NCI-H1417 (cell line): ENCODE data around the gene IGSF6.
A peak's percentile ranks its signal among the peaks of the same experiment; 100 is the strongest.
"Not testable (repeated sequence)": the region's sequence is repeated elsewhere in the genome, so short reads cannot be mapped to it uniquely, and the experiment has no call there.

Experiments used
- DNase-seq, 3 experiments: peaks; one replicate each; lab custom pipeline; 2025; lab: John Stamatoyannopoulos, UW

The IGSF6 gene, protein sequence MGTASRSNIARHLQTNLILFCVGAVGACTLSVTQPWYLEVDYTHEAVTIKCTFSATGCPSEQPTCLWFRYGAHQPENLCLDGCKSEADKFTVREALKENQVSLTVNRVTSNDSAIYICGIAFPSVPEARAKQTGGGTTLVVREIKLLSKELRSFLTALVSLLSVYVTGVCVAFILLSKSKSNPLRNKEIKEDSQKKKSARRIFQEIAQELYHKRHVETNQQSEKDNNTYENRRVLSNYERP

DNA sequence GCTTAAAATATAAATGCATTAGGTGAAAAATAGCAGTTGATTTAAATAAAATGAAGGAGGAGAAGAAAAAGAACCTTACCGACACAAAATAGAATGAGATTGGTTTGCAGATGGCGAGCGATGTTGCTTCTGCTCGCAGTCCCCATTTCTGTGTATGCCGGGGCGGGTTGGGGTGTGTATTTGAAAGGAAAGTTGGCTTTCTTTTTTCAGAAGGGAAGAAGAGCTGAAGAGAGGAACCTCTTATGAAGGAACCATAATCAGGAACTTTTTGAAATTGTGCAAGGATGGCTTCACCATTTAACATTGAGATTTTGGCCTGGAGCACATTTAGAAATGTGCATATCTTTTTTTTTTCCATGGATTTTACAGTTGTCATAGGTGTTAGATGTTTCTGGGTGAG, at the start of gene IGSF6:
IGSF6 (minus strand) TSS at position 156 of the 400 bp plus-strand sequence; CDS start at position 146, 10 bp downstream.
- DNase-seq, result no peak

DNA sequence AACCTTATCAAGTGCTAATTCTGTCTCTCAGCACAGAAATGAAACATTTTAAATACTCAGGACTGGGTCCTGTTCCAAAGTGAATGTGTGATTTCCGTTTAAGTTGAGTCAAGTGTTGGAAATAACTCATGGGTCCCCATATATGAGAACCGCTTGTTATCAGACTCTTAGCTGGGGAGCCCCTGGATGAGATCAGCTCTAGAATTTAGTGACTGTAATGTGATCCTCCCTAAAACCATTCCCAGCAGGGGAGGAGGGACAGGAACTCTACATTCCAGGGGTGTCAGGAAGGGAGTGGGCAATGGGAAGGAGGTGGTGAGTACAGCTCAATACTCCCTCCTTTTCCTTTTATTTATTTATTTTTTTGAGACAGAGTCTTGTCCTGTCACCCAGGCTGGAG, 48.9 kb upstream of the IGSF6 start:
- DNase-seq, result no peak

DNA sequence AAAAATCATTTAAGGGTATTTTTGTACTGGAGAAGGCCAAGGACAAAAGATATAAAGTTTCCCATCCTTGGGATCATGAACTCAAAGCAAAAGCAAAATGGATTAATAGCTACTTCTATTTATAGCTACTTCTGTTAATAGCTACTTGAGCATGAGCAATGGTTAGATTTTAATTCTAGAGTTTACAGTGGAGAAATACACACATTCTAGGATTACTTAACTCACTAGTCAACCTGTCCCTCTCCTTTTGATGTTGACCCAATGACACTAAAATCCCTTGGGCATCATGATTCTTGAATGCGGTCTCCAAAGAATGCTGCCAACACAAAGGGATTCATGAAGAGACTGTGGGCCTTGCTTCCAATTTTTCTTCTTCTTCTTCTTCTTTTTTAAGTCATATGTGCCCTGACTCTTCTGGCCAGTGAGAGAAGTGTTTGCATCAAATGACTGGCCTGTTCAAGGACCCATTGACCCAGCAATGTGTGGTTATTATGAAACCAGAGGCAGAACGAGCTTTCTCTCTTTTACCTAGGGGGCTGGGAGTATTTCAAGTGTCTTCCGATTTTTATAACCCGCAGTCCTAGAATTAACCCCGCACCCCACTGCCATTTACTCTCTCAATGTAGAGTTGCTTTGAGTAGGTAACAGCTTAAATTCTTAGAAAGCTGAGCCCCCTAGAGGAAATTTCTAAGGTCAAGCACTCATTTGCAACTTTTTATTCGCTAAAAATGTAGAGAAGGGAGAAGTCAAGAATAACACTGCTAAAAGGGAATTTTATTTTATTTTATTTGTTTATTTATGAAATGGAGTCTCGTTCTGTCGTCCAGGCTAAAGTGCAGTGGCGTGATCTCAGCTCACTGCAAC, 46.0 kb upstream of the IGSF6 start:
- DNase-seq, result no peak

DNA sequence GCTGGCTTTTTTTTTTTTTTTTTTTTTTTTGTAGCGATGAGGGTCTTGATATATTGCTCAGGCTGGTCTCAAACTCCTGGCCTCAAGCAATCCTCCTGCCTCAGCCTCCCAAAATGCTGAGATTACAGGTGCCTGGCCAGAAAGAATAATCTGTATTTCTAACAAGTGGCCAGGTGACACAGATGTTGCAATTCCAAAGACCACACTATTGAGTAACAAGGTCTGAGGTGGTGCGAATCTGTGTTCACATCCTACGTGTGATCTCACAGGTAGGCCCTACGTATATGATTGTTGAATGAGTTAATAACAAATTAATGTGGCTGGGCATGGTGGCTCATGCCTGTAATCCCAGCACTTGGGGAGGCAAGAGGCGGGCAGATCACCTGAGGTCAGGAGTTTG, 44.6 kb upstream of the IGSF6 start:
- no peak for DNase-seq

DNA sequence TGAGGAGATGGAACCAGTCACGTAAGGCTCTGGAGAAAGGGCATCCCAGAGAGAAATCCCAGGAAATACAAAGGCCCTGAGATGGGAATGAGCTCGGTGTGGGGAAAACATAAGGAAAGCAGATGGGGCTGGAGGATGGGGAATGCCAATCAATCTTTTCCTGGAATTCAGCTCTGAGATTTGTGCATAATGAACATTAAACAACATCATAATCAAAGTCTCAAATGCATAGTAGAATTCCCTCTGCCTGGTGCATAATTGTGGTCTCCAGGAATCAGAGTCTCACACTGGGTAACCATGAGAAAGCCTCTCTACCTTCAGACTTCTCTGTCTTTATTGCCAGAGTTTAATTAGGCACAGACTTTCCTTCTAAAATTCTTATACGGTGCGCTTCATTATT, 42.2 kb upstream of the IGSF6 start:
- DNase-seq, result no peak

DNA sequence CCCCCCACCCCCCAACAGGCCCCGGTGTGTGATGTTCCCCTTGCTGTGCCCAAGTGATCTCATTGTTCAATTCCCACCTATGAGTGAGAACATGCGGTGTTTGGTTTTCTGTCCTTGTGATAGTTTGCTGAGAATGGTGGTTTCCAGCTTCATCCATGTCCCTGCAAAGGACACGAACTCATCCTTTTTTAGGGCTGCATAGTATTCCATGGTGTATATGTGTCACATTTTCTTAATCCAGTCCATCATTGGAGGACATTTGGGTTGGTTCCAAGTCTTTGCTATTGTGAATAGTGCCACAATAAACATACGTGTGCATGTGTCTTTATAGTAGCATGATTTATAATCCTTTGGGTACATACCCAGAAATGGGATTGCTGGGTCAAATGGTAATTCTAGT, 38.6 kb upstream of the IGSF6 start:
- not testable (repeated sequence) for DNase-seq

DNA sequence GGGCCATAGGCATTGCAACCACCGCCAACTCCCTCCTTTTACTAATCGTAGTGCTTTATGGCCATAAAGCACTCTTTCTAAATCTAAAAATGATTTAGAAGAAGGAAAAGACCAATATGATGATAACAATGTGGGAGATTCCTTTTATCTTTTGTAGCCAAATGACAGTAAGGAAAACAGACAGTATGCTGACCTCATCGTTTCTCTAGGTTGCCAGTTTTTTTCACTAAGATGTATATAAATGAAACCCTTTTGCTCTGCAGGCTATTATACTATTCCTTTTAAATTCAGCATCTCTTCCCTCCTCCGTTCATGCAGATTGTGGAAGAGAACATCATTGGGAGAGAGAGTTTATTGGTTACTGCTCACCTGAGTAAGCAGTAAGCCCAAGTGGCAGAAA, 36.7 kb upstream of the IGSF6 start:
- no peak for DNase-seq

DNA sequence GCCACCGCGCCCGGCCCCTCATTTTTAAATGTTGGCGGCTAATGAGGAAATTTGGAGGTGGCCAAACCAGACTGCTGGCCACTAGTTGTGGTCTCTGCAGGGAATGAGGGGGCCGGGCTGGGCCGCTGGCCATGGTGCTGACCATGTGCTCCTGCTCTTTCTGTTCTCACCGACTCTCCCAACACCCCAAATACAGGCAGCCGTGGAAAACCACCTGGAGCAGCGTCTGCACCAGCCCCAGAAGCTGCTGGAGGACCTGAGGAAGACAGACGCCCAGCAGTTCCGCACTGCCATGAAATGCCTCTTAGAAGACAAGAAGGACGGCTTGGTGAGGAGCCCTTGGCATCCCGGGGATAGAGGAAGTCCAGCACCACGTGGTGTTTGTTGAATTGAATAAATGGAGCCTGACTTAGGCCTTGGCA, 32.6 kb upstream of the IGSF6 start:
- DNase-seq, result no peak

DNA sequence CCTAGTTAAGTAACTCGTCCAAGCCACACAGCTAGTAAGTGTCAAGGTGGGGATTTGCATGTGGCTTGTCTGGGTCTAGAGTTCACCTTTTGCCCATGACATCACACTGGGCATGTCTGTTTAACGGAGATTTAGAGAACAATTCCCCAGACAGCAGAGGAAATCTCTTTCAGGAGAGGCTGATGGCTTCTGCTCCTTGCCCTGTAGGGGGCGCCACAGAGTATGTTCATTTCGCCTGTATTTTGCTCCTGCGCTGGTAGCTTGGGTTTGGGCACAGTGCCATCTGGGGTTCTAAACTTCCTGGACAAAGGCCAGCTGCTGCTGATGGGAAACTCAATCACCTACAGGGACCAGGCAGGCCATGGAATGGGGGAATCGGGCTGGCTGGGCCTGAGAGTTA, 31.8 kb upstream of the IGSF6 start:
- peak in 1 of 3 experiments; percentile 17 for DNase-seq

DNA sequence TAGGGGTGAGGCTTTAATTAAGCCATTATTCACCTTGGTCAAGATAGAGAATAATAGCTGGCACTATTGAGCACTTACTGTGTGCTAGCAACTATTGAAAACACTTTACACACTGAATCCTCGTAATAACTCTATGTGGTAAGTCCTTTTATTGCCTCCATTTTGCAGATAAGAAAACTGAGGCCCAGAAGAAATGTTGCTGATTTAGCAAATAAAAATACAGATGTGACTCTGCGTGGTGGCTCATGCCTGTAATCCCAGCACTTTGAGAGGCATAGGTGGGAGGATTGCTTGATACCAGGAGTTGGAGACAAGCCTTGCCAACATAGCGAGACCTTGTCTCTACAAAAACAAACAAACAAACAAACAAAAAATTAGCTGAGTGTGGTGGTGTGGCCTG, 30.8 kb upstream of the IGSF6 start:
- no peak for DNase-seq

DNA sequence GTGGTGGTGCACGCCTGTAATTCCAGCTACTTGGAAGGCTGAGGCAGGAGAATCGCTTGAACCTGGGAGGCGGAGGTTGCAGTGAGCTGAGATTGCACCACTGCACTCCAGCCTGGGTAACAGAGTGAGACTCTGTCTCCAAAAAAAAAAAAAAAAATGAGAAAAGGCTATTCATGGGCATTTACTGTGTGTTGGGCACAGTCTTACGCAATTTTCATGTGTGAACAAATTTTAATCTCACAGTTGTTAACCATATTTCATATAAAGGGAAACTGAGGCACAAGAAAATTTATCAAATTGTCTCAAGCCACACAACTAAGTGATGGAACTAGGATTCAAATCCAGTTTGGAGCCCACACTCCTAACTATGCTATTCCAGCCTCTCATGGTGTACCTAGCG, 28.3 kb upstream of the IGSF6 start:
- not testable (repeated sequence) for DNase-seq

DNA sequence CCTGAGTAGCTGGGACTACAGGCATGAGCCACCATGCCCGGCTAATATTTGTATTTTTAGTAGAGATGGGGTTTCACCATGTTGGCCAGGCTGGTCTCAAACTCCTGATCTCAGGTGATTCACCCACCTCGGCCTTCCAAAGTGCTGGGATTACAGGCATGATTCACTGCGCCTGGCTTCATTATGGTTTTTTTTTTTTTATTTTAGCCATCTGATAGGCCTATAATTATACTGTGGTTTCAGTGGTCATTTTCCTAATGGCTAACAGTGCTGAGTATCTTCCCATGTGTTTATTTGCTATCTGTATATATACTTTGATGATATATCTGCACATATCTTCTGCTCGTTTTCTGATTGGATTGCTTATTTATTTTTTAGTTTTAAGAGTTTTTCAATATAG, 22.0 kb upstream of the IGSF6 start:
- DNase-seq, result not testable (repeated sequence)

DNA sequence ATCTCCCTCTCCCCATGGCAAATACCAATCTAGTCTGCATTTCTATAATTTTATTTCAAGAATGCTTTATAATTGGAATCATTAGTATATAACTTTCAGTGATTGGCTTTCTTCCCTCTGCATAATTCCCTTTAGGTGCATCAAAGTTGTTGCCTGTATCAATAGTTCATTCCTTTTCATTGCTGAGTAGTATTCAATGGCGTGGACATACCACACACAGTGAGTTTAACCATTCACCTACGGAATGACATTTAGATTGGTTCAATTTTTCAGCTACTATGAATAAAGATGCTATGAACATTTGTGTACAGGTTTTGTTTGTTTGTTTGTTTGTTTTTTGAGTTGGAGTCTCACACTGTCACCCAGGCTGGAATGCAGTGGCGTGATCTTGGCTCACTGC, 21.1 kb upstream of the IGSF6 start:
- DNase-seq, result no peak

DNA sequence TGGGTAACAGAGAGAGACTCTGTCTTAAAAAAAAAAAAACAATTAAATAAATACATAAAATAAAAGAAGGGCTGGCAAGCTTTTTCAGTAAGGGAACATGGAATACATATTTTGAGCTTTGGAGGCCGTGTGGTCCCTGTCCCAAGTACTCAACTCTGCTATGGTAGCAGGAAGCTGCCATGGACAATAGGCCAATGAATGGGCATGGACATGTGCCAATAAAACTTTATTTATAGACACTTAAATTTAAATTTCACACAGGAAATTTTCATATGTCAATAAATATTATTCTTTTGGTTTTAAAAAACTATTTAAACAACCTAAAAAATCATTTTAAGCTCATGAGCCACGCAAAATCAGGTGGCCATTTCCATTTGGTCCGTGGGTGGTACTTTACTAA, 15.2 kb upstream of the IGSF6 start:
- no peak for DNase-seq

DNA sequence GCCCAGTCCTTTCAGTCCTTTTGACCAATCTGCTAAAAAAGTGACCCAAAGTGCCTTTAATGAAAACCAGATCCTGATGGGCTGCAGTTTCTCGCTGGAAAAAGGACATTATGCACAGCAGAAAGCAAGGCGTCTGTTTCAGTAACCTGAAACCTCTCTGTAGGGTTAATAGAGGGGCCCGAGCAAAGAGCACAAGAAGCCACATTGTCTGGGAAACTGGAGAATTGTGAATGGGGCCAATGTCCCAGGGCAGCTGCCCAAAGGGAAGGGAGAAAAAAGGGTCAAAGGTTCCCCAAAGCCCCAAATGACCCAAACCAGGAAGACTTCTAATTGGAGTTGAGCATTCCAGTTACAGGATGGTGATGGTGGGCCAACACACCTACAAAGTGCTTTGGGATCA, 14.4 kb upstream of the IGSF6 start:
- no peak for DNase-seq

DNA sequence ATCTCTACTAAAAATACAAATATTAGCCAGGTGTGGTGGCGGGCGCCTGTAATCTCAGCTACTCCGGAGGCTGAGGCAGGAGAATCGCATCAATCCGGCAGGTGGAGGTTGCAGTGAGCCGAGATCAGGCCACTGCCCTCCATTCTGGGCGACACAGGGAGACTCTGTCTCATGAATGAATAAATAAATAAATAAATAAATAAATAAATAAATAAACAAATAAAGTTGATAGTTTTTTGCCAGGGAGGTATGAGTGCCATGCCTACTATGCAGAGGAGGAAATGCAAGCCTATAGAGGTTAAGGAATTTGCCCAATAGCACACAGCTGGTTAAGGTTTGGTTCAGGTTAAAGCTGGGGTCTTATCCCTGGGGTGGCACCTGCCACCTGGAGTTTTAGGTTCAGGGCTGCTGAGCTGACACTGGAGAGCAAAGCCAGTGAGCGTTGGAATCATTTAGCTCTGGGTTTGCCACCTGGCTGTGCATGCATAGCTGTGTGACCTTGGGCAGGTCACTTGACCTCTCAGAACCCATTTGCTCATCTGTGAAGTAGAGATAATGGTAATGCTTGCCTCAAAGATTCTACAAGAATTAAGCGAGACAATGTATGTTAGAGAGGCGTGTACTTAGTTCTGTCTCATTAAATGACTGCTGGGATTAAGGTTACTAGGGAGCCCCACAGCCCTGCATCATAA, 12.5 kb upstream of the IGSF6 start:
- no peak for DNase-seq

DNA sequence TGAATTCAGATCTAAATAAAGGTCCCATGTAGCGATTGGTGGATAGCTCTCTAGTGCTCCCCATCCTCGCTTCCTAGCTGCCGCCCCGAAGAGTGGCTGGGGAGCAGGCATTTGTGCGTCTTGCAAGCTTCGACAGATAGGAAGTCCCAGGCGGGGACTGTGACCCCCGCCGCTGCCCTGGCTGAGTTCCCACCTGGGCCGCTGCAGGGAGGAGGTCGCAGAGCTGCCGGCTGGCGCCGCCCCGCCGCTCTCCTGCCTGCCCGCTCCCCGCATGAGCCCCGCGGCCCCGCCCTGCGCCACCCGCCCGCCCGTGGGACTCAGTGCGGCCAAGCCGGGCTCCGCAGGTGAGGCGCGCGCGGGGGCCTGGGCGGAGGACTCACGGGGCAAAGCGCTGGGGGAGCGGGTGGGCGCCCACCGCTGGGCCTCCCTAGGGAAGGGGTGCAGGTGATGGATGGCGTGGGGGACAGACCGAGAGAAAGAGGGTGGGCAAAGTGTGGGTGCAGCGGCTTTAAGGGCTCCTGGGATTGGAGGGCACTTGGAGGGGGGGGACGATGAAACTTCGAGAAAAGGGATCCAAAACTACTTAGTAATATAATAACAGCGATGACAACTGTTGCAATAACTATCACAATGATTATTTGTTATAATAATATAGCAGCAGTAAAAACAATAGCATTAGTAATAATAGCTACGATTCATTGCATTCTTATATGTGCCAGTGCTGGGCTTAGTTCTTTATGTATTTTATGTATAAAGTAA, 11.7 kb upstream of the IGSF6 start, which contains the start of gene OTOA:
OTOA (plus strand) TSS at position 80 of the 759 bp plus-strand sequence. CDS start 14,547 bp downstream, outside the sequence.
- DNase-seq, result peak in 1 of 3 experiments; percentile 5

DNA sequence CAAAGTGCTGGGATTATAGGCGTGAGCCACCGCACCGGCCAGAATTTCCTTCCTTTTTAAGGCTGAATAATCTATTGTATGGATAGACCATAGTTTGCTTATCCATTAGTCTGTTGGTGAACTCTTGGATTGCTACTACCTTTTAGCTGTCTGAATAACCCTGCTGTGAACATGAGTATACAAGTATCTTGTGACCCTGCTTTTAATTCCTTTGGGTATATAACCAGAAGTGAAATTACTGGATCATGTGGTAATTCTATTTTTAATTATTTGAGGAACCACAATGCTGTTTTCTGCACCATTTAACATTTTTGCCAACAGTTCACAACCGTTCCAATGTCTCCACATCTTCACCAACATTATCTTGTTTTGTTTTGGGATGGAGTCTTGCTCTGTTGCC, 6.7 kb upstream of the IGSF6 start:
- DNase-seq, result no peak

DNA sequence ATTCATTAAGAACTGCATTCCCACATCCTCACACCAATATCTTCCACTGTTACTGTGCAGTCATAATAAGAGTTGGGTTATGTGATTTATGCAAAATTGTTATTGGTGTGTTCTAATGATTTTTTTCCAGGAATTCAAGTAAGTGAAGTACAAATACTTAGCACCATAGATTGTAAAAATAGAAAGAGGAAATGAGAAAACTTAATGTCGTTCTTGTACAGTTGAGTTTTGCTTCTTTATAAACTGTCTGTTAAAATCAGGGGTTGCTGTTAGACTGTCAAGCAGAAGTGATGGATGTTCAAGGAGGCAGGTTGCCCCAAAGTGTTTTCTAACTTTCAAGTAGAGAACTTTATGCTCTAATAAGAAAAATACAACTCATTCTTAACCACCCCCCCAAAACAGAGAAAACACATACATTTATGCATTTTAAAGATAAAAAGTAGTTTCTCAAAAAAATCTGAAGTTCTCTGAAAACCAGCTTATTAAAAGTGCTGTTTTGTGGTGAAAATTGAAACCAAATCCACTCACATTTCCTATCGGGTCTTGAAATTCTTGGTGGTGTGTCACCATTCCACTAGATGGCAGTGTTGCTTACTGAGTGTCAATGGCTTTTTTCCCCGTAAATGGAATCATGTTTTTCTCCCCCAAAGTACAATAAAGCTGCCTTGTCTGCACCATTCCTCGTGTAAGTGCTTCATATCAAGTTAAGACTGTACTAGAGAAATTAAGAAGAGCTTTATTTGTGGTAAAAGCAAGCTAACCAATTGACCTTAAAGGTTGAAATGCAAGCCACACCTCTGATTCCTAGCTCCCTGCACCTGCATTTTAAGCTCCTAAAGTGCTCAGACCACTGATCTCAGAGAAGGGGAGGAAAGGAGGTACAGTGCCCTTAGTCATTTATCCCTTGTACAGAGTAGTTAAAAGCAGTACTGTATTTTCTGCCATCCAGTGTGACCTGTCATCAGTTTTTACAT, 4.7 kb upstream of the IGSF6 start:
- DNase-seq, result peak; percentile 9 to 61 (median 37)

DNA sequence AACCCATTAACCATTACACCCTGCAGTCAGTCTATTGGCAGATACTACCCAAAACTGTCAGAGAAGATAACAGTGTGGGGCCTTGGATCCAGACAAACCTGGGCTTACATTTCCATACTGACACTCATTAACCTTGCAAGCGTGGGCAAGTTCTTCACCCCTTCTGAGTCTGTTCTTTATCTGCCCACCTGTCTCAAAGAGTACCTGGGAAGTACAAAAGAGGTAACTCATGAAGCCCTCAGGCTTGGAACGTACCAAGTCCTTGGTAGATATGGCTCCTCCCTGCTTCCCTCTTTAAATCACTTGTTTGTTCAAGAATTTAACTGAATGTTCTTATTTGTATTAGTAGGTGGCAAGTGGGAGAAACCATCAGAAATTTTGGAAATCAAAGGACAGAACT, 2.5 kb upstream of the IGSF6 start:
- no peak for DNase-seq

DNA sequence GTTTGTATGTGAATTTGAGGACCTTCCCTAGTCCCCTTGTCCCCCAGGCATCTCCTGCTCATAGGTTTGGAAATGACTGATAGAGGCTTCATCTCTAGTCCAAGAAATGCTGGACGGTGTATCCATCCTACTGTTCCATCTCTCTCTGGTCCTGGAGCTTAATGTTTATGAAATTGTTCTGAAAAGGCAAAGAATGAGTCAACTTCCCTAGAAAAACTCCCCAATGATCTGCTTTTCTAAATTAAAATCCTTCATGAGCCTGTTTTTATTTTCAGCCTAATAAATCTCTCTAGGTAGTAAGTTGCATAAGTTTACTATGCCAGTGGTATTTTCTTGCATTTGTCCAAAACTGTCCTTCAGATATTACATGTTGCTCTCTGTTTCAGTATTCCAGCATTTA, 2.1 kb upstream of the IGSF6 start:
- DNase-seq, result no peak
